HG02642 (cell line): ENCODE results near the gene SLC22A31.
A peak's percentile ranks its signal among the peaks of the same experiment; 100 is the strongest.
"Not testable (repeated sequence)": the region's sequence is repeated elsewhere in the genome, so short reads cannot be mapped to it uniquely, and the experiment has no call there.

ENCODE experiments used
- ATAC-seq: cut with Tn5 transposase; IDR thresholded peaks from one replicate; pipeline ENCODE4 v1.9.1; 2021; ENCODE audit warnings: mild to moderate bottlenecking; ENCODE audit not compliant: unreplicated experiment, poor library complexity

Gene SLC22A31

DNA sequence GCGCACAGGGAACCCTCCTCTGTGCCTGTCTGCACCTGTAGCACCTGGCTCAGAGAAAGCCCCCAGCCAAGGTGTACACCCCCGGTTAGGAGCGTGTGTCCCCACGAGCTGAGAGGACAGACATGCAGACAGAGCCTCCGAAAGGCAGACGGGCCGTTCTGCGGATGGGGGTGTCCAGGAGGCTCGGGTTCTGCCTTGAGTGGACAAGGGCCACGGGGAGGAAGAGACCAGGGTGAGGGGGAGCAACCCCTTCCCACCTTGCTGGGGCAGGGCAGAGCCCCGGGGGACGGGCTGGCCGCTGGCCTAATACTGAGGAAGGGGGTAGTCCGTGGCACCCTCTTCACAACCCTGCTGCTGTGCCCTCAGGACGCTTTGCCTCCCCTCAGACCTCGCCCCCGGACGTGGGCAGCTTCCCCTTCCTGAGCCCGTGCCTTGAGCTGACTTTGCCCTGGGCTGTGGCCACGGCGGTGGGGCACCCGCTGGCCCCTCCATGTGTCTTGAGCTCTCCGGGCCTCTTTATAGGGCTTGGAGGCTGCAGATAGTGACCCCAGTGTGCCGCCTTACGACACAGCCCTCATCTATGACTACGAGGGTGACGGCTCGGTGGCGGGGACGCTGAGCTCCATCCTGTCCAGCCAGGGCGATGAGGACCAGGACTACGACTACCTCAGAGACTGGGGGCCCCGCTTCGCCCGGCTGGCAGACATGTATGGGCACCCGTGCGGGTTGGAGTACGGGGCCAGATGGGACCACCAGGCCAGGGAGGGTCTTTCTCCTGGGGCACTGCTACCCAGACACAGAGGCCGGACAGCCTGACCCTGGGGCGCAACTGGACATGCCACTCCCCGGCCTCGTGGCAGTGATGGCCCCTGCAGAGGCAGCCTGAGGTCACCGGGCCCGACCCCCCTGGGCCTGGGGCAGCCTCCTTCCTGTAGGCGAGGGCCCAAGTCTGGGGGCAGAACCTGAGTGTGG, 5.7 kb downstream of the SLC22A31 start:
- ATAC-seq, result no peak

DNA sequence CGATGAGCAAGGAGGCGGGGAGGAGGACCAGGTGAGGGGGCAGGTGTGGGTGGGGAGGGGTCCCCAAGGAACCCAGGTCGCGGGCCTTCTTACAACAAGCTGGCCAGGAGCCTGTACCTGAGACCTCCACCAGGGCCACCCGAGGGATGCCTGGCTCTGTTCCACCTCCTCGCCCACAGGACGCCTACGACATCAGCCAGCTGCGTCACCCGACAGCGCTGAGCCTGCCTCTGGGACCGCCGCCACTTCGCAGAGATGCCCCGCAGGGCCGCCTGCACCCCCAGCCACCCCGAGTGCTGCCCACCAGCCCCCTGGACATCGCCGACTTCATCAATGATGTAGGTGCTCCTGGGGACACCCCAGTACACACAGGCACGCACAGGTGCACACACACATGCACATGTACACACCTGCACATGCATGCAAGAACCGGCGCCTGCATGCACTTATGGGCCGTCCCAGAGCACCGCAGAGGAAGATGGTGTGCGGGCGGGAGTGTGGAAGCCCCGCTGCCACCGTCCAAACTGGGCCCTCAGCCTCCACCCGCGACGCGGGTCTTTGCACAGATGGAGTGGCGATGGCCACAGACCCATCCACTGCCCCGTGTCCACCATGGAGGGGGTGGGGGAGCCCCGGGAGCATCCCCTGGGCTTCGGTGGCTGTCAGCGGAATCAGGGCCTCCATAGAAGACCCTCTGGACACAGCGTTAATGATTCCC, 6.6 kb downstream of the SLC22A31 start:
- no peak for ATAC-seq

DNA sequence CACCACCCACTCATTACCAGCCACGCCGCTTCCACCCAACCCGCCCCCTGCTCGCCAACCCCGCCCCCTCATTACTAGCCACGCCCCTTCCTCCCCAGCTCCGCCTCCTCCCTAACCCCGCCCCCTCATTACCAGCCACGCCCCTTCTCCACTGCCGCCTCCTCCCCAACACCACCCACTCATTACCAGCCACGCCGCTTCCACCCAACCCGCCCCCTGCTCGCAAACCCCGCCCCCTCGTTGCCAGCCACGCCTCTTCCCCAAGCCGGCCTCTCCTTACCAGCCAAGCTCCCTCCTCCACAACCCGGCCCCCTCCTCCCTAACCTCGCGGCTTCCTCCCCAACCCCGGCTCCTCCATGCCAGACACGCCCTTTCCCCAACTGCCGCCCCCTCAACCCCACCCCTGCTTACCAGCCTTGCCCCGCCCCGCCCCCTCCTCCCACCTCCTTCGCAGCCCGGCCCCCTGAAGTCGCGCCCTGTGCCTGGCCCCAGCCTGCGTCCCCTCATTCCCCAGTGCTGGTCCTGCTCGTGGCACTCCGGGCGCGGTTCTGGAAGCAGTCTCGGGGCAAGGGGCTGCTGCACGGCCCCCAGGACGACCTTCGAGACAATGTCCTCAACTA, 7.3 kb downstream of the SLC22A31 start:
- no peak for ATAC-seq

DNA sequence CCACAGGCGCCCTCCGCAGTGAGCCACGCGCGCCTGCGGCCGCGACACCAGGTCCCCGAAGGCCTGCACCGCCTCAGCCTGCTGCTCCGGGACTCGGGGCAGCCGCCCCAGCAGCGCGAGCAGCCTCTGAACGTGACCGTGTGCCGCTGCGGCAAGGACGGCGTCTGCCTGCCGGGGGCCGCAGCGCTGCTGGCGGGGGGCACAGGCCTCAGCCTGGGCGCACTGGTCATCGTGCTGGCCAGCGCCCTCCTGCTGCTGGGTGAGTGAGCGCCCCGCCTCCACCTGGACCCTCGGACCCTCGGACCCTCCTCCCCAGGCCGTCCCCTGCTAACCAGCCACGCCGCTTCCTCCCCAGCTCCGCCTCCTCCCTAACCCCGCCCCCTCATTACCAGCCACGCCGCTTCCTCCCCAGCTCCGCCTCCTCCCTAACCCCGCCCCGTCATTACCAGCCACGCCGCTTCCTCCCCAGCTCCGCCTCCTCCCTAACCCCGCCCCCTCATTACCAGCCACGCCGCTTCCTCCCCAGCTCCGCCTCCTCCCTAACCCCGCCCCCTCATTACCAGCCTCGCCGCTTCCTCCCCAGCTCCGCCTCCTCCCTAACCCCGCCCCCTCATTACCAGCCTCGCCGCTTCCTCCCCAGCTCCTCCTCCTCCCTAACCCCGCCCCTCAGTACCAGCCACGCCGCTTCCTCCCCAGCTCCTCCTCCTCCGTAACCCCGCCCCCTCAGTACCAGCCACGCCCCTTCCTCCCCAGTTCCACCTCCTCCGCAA, 8.0 kb downstream of the SLC22A31 start:
- ATAC-seq, result peak; percentile 46

DNA sequence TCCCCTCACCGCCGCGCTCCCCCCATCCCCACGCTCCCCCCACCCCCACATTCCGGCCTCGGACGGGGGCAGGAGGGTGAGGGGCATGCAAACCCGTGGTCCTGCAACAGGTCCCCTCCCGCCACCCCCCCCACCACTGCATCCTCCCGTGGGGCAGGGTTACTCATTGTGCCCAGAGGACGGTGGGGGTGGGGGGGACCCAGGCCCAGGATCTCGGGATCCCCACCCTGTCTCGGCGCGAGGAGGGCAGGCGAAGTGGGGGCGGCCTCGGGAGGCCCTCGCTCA, 8.5 kb downstream of the SLC22A31 start:
- ATAC-seq, result peak; percentile 4

DNA sequence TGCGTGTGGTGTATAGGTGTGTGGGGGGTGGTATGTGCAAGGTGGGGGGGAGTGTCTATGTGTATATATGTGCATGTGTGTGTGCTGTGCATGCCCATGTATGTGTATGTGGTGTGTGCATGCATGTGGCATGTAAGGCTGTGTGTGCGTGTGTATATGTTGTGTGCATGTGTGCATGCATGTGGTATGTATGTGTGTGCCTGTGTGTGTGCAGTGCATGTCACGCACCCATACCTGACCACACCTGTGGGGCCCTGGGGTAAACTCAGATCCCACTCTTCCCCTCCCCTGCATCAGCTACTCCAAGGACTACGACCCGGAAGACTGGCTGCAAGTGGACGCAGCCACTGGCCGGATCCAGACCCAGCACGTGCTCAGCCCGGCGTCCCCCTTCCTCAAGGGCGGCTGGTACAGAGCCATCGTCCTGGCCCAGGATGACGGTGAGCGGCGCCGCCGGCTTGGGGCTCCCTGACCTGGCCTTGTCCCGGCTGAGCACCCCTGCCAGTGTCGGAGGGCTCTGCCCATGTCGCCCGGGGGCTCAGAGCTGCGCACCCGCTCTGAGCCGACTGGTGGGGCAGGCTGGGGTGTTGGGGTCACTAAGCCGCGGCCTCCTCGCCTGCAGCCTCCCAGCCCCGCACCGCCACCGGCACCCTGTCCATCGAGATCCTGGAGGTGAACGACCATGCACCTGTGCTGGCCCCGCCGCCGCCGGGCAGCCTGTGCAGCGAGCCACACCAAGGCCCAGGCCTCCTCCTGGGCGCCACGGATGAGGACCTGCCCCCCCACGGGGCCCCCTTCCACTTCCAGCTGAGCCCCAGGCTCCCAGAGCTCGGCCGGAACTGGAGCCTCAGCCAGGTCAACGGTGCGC, 9.1 kb downstream of the SLC22A31 start:
- no peak for ATAC-seq

DNA sequence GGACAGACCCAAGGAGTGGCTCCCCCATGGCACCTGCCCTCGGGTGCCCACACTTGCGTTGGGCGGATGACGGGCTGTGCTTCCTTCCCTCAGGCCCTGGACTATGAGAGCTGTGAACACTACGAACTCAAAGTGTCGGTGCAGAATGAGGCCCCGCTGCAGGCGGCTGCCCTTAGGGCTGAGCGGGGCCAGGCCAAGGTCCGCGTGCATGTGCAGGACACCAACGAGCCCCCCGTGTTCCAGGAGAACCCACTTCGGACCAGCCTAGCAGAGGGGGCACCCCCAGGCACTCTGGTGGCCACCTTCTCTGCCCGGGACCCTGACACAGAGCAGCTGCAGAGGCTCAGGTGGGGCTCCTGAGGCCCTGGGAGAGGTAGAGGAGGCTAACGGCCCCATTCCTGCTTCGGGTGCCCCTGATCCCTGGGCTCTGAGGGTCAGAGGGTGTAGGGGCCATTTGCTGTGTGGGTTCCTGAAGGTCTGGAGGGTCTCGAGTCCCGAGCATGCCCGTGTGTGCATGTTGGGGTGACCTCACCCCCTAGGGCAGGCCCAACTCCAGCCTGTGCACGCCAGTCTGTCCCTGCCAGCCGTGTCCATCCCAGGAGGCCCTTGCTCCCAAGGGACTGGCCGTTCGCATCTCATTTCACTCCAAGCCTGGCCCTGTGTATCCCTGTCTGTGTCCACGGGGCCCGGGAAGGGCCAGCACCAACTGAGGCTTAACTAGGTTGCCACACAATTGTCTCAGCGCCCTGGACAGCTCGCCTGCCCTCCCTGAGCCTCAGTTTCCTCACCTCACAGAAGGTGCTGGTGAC, 10.0 kb downstream of the SLC22A31 start:
- ATAC-seq, result no peak

DNA sequence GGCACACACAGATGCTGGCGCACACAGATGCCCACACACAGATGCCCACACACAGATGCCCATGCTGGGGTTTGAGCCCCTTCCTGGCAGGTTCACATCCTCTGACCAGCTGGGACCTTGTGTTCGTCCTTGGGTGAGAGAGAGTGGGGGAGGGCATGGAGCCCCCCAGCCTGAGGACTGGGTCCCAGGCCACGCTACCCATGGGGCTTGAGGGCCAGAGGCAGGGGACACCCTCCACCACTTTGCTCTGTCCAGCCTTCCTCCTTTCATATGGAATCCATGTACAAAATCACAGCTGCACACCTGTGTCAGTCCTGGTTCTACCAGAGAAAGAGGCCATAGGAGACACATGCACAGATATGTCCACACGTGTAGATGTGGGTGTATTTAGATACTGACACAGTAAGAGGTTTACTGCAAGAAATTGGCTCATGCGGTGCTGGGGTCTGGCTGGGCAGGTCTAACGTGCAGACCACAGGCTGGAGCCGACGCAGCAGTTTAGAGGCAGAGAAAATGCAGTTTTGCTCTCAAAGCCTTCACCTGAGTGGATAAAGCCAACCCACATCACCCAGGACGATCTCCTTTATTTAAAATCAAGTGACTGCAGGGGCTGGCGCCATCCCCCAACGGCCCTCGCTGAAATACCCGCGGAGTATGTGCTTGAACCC, 10.8 kb downstream of the SLC22A31 start:
- no peak for ATAC-seq

DNA sequence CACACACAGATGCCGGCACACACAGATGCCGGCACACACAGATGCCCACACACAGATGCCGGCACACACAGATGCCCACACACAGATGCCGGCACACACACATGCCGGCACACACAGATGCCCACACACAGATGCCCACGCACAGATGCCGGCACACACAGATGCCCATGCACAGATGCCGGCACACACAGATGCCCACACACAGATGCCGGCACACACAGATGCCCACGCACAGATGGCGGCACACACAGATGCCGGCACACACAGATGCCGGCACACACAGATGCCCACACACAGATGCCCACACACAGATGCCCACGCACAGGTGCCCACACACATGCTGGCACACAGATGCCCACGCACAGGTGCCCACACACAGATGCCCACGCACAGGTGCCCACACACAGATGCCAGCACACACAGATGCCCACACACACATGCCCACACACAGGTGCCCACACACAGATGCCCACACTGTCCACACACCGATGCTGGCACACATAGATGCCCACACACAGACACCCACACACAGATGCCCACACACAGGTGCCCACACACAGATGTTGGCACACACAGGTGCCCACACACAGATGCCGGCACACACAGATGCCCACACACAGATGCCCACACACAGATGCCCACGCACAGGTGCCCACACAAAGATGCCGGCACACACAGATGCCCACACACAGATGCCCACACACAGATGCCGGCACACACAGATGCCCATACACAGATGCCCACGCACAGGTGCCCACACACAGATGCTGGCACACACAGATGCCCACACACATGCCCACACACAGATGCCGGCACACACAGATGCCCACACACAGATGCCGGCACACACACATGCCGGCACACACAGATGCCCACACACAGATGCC, 11.6 kb downstream of the SLC22A31 start:
- ATAC-seq, result not testable (repeated sequence)

DNA sequence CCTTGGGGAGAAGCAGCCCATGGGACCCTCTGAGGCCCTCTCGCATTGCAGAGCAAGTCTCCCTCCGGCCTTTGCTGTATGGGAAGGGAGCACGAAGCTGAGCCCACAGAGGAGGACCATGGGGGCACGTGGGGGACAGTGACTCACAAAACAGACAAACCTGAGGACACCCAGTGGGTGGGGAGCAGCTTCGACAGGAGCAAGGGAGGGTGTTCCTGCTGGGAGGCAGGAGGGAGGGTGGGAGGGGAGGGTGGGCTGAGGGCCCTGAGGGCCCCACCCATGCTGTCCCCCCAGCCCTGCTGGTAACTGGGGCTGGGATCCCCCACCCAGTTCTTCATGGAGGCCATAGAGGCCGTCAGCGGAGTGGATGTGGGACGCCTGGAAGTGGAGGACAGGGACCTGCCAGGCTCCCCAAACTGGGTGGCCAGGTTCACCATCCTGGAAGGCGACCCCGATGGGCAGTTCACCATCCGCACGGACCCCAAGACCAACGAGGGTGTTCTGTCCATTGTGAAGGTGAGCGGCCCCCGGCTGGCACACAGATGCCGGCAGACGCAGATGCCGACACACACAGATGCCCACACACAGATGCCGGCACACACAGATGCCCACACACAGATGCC, 12.5 kb downstream of the SLC22A31 start:
- ATAC-seq, result no peak

DNA sequence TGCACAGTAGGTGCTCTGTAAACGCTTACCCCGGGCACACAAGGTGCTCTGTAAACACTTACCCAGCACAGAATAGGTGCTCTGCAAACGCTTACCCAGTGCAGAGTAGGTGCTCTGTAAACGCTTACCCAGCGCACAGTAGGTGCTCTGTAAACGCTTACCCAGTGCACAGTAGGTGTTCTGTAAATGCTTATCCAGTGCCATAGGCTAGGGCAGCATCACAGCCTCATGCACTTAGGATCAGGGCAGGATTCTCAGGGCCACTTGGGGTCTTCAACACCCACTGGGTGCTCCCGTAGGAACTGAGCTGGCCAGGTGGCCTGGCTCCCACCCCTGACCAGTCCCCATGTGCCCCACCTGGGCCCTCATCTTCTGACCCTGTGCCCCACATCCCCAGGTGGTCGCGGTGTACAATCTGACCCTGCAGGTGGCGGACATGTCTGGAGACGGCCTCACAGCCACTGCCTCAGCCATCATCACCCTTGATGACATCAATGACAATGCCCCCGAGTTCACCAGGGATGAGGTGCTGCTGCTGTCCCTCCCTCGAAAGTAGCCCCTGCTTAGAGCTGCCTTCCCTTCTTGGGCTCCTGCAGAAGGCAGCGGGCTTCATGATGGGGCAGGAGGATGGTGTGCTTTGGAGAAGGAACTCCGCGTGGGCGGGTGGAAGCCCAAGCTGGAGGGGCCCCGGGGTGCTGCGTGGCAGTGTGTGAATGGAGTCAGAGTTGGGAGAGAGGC, 13.1 kb downstream of the SLC22A31 start:
- ATAC-seq, result no peak

DNA sequence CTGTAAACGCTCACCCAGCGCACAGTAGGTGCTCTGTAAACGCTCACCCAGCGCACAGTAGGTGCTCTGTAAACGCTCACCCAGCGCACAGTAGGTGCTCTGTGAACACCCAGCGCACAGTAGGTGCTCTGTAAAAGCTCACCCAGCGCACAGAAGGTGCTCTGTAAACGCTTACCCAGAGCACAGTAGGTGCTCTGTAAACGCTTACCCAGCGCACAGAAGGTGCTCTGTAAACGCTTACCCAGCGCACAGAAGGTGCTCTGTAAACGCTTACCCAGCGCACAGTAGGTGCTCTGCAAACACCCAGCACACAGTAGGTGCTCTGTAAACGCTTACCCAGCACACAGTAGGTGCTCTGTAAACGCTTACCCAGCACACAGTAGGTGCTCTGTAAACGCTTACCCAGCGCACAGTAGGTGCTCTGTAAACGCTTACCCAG, 13.7 kb downstream of the SLC22A31 start:
- not testable (repeated sequence) for ATAC-seq

DNA sequence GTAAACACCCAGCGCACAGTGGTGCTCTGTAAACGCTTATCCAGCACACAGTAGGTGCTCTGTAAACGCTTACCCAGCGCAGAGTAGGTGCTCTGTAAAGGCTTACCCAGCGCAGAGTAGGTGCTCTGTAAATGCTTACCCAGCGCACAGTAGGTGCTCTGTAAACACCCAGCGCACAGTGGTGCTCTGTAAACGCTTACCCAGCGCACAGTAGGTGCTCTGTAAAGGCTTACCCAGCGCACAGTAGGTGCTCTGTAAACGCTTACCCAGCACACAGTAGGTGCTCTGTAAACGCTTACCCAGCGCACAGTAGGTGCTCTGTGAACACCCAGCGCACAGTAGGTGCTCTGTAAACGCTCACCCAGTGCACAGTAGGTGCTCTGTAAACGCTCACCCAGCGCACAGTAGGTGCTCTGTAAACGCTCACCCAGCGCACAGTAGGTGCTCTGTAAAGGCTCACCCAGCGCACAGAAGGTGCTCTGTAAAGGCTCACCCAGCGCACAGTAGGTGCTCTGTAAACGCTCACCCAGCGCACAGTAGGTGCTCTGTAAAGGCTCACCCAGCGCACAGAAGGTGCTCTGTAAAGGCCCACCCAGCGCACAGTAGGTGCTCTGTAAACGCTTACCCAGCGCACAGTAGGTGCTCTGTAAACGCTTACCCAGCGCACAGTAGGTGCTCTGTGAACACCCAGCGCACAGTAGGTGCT, 14.3 kb downstream of the SLC22A31 start:
- not testable (repeated sequence) for ATAC-seq

DNA sequence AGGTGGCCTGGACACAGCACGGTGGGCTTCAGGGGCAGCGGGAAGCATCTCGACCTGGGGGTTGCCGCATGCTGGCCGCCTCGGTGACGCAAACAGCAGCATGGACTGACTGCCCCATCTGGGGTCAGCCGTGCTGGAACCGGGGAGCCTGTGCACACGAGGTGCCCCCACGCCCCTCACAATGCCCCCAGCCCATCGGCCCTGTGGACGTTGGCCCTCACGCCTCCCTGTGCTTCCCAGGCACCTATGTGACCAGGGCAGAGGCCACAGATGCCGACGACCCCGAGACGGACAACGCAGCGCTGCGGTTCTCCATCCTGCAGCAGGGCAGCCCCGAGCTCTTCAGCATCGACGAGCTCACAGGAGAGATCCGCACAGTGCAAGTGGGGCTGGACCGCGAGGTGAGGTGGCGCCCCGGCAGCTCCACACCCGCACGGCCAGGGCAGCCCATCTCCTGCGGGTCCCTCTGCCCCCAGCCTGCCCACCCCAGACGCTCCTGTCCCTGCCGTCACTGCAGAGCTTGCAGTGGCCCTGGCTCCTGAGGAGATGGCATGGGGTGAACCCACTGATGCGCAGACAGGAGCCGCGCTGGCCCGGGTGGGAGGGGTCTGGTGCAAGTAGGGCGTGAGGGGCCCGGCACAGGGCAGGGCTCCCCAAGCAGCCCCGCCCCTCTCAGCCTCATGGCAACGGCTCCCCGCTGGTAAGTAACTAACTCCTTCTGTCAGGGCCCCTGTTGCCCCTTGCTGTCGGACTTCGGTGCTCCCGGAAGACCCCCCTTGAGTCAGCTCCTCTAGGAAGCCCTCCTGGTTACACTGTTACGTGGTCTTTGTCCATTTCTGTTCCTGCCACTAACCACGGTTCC, 15.2 kb downstream of the SLC22A31 start:
- ATAC-seq, result no peak

DNA sequence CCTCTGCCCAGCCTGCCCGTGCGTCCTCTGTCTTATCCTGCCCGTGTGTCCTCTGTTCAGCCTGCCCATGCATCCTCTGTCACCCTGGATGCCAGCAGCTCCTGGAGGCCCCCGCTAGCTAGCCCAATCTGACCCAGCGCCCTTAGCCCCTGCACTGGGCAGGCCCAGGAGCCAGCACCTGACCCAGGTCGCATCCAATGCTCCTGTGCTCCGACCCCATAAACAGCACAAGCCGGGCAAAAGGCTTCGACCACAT, 15.7 kb downstream of the SLC22A31 start:
- no peak for ATAC-seq
